ENCODE data around the gene TMC2. TPM values are rescaled to one million over a fixed set of nuclear protein-coding genes. Genes with fewer than 3 reads are reported as not detected.

Gene TMC2
- total and polyA plus RNA-seq, 2 of the 4 experiments (the other 2 are of a cell fraction): not detected

DNA sequence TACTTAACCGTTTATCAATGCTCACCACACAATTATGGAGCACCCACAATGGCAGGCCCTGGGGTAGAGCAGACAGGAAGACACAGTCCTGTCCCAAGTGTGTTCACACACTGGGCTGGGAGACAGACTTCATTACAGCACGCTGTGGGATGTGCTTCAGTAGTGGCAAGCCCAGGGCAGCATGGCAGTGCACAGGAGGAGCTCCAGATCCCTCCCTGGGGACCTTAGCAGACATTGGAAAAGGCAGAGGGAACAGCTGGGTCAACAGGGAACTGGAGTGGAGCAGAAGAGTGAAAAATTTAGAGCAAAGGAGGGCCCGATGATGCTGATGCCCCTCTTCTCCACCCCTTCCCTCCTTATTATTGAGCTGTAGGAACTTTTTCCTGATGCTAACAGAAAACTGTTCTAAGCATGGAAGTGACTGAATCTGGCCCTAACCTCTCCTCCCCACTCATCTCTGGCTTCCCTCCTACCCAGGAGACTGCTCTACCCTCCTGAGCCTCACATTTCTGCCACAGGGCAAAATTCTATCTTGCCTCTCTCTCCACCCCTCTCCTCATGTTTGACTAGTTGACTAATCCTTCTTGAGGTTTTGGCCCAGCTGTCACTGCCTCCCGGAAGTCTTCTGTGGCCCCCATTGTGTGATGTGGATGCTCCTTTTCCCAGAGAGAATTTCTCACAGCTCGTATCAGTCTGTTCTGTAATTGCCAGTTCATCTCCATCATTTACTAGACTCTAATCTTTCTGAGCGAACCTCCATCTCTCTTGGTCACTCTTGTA, 74.8 kb downstream of the TMC2 start:
- H2AK9ac ChIP-seq (replicated peaks; ENCODE audit: low read depth, low read length, poor library complexity): no peak overlapping the region
- BruUV-seq (replicated peaks): no TSS peak
- in situ Hi-C loops (cut with MboI; ENCODE audit: low sequenced_read_pairs): no loop called here

More for the DNA sequence above, 74.8 kb downstream of the TMC2 start:
- no peak overlapping the region for H2BK5ac ChIP-seq (ENCODE audit: low read depth, low read length, poor library complexity, severe bottlenecking)
- no peak for ATAC-seq (ENCODE audit: low read depth)
- no peak overlapping the region for H2BK20ac ChIP-seq (ENCODE audit: low read depth, low read length)
- intact Hi-C loops (cut with micrococcal nuclease) (no loop called here), dilution Hi-C loops (cut with HindIII; ENCODE audit: low sequenced_read_pairs, unreplicated experiment) (no loop called here)
- no peak for DNase-seq
- no peak overlapping the region for H4K5ac ChIP-seq (ENCODE audit: low read depth, low read length)
- H3K14ac ChIP-seq (replicated peaks; ENCODE audit: low read depth, low read length): no peak overlapping the region
- H4K20me1 ChIP-seq (ENCODE audit: insufficient read depth, low read length): no peaks in the 10 kb centered on the region
- no peak overlapping the region for H3K9ac ChIP-seq (ENCODE audit: low read depth, low read length)
- H2AFZ ChIP-seq (replicated peaks; ENCODE audit: low read length, poor library complexity): no peak overlapping the region
- H2BK120ac ChIP-seq (ENCODE audit: low read depth, low read length): no peak overlapping the region
- no peak overlapping the region for H3K4me3 ChIP-seq (ENCODE audit: insufficient read depth, low read depth, low read length)
- H3K18ac ChIP-seq (ENCODE audit: low read depth, low read length): no peak overlapping the region
- no peak for TF ChIP-seq CEBPB (IDR thresholded peaks at IDR 0.05; ENCODE audit: low read depth, low read length)
- TF ChIP-seq NFE2L2 (IDR thresholded peaks at IDR 0.05; ENCODE audit: low read depth, low read length): no peak
- no peak for TF ChIP-seq SMC3 (IDR thresholded peaks at IDR 0.05; ENCODE audit: low read depth, low read length)
- no peak for TF ChIP-seq POLR2A (IDR thresholded peaks at IDR 0.05; ENCODE audit: low read depth, low read length)
- TF ChIP-seq RCOR1 (IDR thresholded peaks at IDR 0.05; ENCODE audit: insufficient replicate concordance, low read length): no peak
- TF ChIP-seq CTCF (conservative IDR thresholded peaks at IDR 0.05; ENCODE audit: low read depth, low read length): no peak
- no peak for TF ChIP-seq CHD1 (IDR thresholded peaks at IDR 0.05; ENCODE audit: low read depth, low read length)
- TF ChIP-seq RAD21 (IDR thresholded peaks at IDR 0.05; ENCODE audit: low read length): no peak
- TF ChIP-seq, protein P1, sequence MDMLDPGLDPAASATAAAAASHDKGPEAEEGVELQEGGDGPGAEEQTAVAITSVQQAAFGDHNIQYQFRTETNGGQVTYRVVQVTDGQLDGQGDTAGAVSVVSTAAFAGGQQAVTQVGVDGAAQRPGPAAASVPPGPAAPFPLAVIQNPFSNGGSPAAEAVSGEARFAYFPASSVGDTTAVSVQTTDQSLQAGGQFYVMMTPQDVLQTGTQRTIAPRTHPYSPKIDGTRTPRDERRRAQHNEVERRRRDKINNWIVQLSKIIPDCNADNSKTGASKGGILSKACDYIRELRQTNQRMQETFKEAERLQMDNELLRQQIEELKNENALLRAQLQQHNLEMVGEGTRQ (IDR thresholded peaks at IDR 0.05; ENCODE audit: low read depth, low read length): no peak
- no peak for TF ChIP-seq MAFK (IDR thresholded peaks at IDR 0.05; ENCODE audit: low read depth, low read length)
- no peak for TF ChIP-seq MXI1 (IDR thresholded peaks at IDR 0.05; ENCODE audit: borderline replicate concordance, low read depth, low read length)
- no peak for TF ChIP-seq BHLHE40 (IDR thresholded peaks at IDR 0.05; ENCODE audit: low read depth, low read length)
- CTCF ChIA-PET: no interaction called here
- H3K4me1 ChIP-seq (ENCODE audit: control insufficient read depth, insufficient read depth, low read length): no peaks in the 10 kb centered on the region
- WGBS, 2 experiments (ENCODE audit: extremely low coverage in 2 of 2, insufficient read length in 1 of 2): 27% methylated on average over 3 of the region's 6 CpGs; no CpG with 5 or more reads in 1 of the 2 experiments
- no peak overlapping the region for H3K27ac ChIP-seq (ENCODE audit: insufficient read depth, low read length)
- no peaks in the 10 kb centered on the region for H3K36me3 ChIP-seq (ENCODE audit: control insufficient read depth, insufficient read depth, low read length)
- H3K9me3 ChIP-seq (ENCODE audit: control insufficient read depth, insufficient read depth, low read length): no peaks in the 10 kb centered on the region
- no peak overlapping the region for H3K4me2 ChIP-seq (ENCODE audit: low read depth, low read length)
- no peak overlapping the region for H2AK5ac ChIP-seq (ENCODE audit: low read depth, low read length)
- H3K56ac ChIP-seq (ENCODE audit: extremely low read depth, insufficient read depth, low read length): no peak overlapping the region
- no peaks in the 10 kb centered on the region for H3K79me1 ChIP-seq (ENCODE audit: low read depth in 1 of 2, low read length in 2 of 2)
- no peak overlapping the region for H3K4ac ChIP-seq (ENCODE audit: low read depth, low read length)
- no peaks in the 10 kb centered on the region for H3K9me1 ChIP-seq (ENCODE audit: insufficient read depth, low read length)
- POLR2A ChIA-PET (ENCODE audit: unreplicated experiment): no interaction called here
- H4K91ac ChIP-seq (ENCODE audit: insufficient read depth, low read depth, low read length): no peak overlapping the region
- peaks cover 5% of the 10 kb centered on the region for H3K27me3 ChIP-seq (ENCODE audit: control insufficient read depth, insufficient read depth, low read length)
- no peak overlapping the region for H4K8ac ChIP-seq (ENCODE audit: low read depth in 2 of 2, low read length in 2 of 2)
- H3K23ac ChIP-seq (ENCODE audit: low read depth, low read length): no peak overlapping the region
- no peak overlapping the region for H2BK15ac ChIP-seq (ENCODE audit: low read depth, low read length)
